ENCODE data around the gene SLC22A23. TPM values are rescaled to one million over a fixed set of nuclear protein-coding genes. Genes with fewer than 3 reads are reported as not detected.

Gene SLC22A23
- total and polyA plus RNA-seq, 2 experiments from 2014 or later: 6.1 to 38.3 TPM

GRCh38 chr6:3414327-3415081 lies 42.3 kb downstream of the SLC22A23 start (continued):
- TF ChIP-seq, protein P1, sequence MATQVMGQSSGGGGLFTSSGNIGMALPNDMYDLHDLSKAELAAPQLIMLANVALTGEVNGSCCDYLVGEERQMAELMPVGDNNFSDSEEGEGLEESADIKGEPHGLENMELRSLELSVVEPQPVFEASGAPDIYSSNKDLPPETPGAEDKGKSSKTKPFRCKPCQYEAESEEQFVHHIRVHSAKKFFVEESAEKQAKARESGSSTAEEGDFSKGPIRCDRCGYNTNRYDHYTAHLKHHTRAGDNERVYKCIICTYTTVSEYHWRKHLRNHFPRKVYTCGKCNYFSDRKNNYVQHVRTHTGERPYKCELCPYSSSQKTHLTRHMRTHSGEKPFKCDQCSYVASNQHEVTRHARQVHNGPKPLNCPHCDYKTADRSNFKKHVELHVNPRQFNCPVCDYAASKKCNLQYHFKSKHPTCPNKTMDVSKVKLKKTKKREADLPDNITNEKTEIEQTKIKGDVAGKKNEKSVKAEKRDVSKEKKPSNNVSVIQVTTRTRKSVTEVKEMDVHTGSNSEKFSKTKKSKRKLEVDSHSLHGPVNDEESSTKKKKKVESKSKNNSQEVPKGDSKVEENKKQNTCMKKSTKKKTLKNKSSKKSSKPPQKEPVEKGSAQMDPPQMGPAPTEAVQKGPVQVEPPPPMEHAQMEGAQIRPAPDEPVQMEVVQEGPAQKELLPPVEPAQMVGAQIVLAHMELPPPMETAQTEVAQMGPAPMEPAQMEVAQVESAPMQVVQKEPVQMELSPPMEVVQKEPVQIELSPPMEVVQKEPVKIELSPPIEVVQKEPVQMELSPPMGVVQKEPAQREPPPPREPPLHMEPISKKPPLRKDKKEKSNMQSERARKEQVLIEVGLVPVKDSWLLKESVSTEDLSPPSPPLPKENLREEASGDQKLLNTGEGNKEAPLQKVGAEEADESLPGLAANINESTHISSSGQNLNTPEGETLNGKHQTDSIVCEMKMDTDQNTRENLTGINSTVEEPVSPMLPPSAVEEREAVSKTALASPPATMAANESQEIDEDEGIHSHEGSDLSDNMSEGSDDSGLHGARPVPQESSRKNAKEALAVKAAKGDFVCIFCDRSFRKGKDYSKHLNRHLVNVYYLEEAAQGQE (IDR thresholded peaks at IDR 0.05; ENCODE audit: unreplicated experiment): no peak
- TF ChIP-seq JUNB (IDR thresholded peaks at IDR 0.05; ENCODE audit: unreplicated experiment): no peak
- no peak for TF ChIP-seq ZNF331 (CRISPR knock-in tag; IDR thresholded peaks at IDR 0.05; ENCODE audit: low read depth)
- TF ChIP-seq STAT1 (IDR thresholded peaks at IDR 0.05; ENCODE audit: unreplicated experiment): no peak
- TF ChIP-seq CTCF (conservative IDR thresholded peaks at IDR 0.05; ENCODE audit: low read depth in 2 of 2): no peak
- TF ChIP-seq ZNF114 (CRISPR knock-in tag; IDR thresholded peaks at IDR 0.05): no peak
- no peak for TF ChIP-seq NANOG (IDR thresholded peaks at IDR 0.05; ENCODE audit: borderline replicate concordance)
- TF ChIP-seq EZH2phosphoT487 (IDR thresholded peaks at IDR 0.05; ENCODE audit: unreplicated experiment): no peak
- no peak for TF ChIP-seq EZH2 (IDR thresholded peaks at IDR 0.05; ENCODE audit: low read depth, unreplicated experiment)
- no peak for TF ChIP-seq CREB1 (CRISPR knock-in tag; IDR thresholded peaks at IDR 0.05; ENCODE audit: low read depth)

DNA sequence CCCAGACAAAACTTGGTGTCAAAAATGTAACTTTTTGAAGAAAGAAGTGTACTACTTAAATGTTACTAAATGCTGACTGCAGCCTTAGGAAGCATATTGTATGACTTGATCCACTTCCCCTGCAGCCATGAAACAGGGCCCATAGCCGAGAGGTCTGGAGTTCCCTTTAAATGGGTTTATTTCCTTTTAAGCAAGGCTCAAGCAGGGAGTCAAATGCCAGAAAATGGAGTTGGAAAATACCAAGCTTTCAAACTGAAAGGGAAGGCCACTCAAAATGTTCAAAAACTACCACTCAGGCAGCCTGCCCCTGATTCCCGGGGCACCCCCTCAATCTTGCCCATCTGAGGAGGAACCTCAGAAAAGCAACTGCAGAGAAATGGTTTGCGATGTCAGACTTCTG lies 43.3 kb downstream of the SLC22A23 start:
- Mint-ChIP-seq H3K4me3 (no peak overlapping the region), H3K27ac (peak overlapping the region; percentile 63), H3K9me3 (peaks cover 5% of the 10 kb centered on the region; the same call in 2 of the 3 replicates), H3K36me3 (ENCODE audit: low read depth) (peaks cover 54% of the 10 kb centered on the region), H3K27me3 (ENCODE audit: insufficient read depth, low read depth, poor library complexity) (peaks cover 12% of the 10 kb centered on the region), H3K4me1 (peaks cover 74% of the 10 kb centered on the region)
- Histone ChIP-seq H3K4me2 (peak overlapping the region; percentile 64; the same call in 1 of the 2 replicates), H3K36me3 (ENCODE audit: insufficient read depth) (0 out of 2 replicates have a peak, but pooled peaks cover 6% of the 10 kb centered on the region), H2AFZ (no peak overlapping the region), H3K27me3 (ENCODE audit: insufficient read depth) (no peaks in the 10 kb centered on the region), H3F3A (replicated peaks; ENCODE audit: low read depth) (peaks cover 24% of the 10 kb centered on the region), H4K20me1 (replicated peaks; ENCODE audit: insufficient read depth) (no peaks in the 10 kb centered on the region), H3K4me1 (ENCODE audit: insufficient read depth) (peaks cover 73% of the 10 kb centered on the region), H3K9me2 (ENCODE audit: insufficient read depth) (no peaks in the 10 kb centered on the region), H3K27ac (ENCODE audit: low read depth) (peak overlapping the region; percentile 75), H3K4me3 (no peak overlapping the region), H3K79me2 (replicated peaks; ENCODE audit: insufficient read depth) (peaks cover 45% of the 10 kb centered on the region)
- no peak for TF ChIP-seq STAT1 (IDR thresholded peaks at IDR 0.05; ENCODE audit: unreplicated experiment)
- no peak for TF ChIP-seq CTCF (conservative IDR thresholded peaks at IDR 0.05; ENCODE audit: low read depth in 2 of 2)
- no peak for TF ChIP-seq ZNF114 (CRISPR knock-in tag; IDR thresholded peaks at IDR 0.05)
- TF ChIP-seq, protein P1 (IDR thresholded peaks at IDR 0.05; ENCODE audit: unreplicated experiment): no peak
- no peak for TF ChIP-seq ZNF331 (CRISPR knock-in tag; IDR thresholded peaks at IDR 0.05; ENCODE audit: low read depth)
- no peak for TF ChIP-seq EZH2phosphoT487 (IDR thresholded peaks at IDR 0.05; ENCODE audit: unreplicated experiment)
- ATAC-seq (no peak), DNase-seq (ENCODE audit: low spot score) (no peak)
